RWPE1 (cell line): Measurements from ENCODE around the gene PRKN.

ENCODE experiments used
- CTCF ChIA-PET: fragments of 350-600 bp; sonication (Branson Sonifier 250); formaldehyde crosslinking; extraction: SDS; loops from one replicate; lab custom pipeline; 2021; lab: Yijun Ruan, JAX
- POLR2A ChIA-PET: fragments of 400-600 bp; formaldehyde crosslinking; extraction: SDS; loops from one replicate; lab custom pipeline; 2020; ENCODE audit warnings: antibody characterized with exemption; ENCODE audit not compliant: low non-redundant PET; lab: Yijun Ruan, JAX
- DNase-seq: peaks from one replicate; pipeline ENCODE4 v3.0.0; 2012; ENCODE audit warnings: low spot score
- H3K27ac ChIP-seq: fragments of 450-650 bp; 2 replicates; pipeline ENCODE4 v1.5.1; 2017
- TF ChIP-seq, protein P1 (sequence below): fragments of 450-650 bp; conservative IDR thresholded peaks from 2 replicates; pipeline ENCODE4 v1.5.1; 2017; ENCODE audit warnings: low read depth, mild to moderate bottlenecking

PRKN gene

GRCh38 chr6:162262466-162263196, 464.9 kb downstream of the PRKN start:
- TF ChIP-seq, protein P1, sequence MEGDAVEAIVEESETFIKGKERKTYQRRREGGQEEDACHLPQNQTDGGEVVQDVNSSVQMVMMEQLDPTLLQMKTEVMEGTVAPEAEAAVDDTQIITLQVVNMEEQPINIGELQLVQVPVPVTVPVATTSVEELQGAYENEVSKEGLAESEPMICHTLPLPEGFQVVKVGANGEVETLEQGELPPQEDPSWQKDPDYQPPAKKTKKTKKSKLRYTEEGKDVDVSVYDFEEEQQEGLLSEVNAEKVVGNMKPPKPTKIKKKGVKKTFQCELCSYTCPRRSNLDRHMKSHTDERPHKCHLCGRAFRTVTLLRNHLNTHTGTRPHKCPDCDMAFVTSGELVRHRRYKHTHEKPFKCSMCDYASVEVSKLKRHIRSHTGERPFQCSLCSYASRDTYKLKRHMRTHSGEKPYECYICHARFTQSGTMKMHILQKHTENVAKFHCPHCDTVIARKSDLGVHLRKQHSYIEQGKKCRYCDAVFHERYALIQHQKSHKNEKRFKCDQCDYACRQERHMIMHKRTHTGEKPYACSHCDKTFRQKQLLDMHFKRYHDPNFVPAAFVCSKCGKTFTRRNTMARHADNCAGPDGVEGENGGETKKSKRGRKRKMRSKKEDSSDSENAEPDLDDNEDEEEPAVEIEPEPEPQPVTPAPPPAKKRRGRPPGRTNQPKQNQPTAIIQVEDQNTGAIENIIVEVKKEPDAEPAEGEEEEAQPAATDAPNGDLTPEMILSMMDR: no peak
- CTCF ChIA-PET: no interaction called here
- H3K27ac ChIP-seq: no peak overlapping the region
- POLR2A ChIA-PET: no interaction called here
- DNase-seq: no peak

DNA sequence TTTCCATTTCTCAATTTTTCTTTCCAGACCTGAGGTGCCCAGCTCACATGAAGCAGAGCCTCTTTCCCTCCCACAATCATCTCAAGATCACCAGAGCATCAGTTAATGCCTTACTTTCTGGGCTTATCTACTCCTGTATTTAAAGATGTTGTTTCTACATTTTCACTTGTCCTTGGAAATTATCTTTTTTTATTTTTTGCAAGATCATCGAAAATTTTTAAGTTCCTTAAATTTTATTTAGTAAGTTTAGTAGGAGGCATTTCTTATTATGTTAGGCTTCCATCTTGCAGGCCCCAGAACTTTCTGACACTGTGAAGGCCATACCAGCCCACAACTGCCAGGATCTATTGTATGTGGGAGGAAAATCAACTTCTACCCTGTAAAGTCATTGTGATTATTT, 466.0 kb downstream of the PRKN start:
- no peak overlapping the region for H3K27ac ChIP-seq
- POLR2A ChIA-PET: no interaction called here
- DNase-seq: no peak
- TF ChIP-seq, protein P1: no peak
- CTCF ChIA-PET: no interaction called here

DNA sequence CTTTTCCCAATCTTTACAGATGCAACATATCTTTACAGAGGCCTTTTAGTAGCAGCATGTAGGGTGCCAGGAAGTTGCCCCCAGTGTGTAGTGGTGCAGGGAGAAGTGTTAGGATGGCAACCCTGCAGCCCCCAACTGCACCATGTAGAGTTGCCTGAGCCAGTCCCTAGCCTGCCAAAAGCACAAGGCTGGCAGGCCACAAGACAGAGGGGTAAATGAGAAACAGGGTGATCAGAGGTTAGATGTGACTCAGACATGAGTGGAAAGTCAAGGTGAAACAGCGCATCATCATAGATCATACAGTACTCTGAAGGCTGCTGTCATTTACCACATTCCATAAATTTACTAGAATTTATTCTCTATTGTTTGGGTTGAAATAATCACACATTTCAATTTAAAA, 467.5 kb downstream of the PRKN start:
- ChIA-PET POLR2A (no interaction called here), CTCF (no interaction called here)
- DNase-seq: no peak
- H3K27ac ChIP-seq: no peak overlapping the region
- TF ChIP-seq, protein P1: no peak

DNA sequence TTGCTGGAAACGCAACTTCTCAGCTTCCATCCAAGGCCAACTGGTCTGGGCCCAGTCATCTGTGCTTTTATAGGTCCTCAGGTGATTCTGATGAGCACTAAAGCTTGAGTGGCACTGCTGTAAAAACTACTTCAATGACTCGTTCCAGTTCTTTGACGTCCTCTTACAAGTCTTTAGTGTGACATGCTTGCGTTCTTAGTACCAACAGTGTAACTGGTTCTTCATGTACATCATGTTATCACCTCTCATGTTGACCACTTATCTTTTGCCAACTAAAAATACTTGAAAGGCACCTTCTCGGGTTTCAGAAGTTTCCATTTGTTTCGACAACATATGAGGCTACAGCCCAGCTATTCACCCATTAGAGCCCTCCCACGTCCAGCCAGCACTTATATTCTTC, 468.9 kb downstream of the PRKN start:
- POLR2A ChIA-PET: no interaction called here
- no peak overlapping the region for H3K27ac ChIP-seq
- CTCF ChIA-PET: no interaction called here
- no peak for DNase-seq
- TF ChIP-seq, protein P1: no peak

DNA sequence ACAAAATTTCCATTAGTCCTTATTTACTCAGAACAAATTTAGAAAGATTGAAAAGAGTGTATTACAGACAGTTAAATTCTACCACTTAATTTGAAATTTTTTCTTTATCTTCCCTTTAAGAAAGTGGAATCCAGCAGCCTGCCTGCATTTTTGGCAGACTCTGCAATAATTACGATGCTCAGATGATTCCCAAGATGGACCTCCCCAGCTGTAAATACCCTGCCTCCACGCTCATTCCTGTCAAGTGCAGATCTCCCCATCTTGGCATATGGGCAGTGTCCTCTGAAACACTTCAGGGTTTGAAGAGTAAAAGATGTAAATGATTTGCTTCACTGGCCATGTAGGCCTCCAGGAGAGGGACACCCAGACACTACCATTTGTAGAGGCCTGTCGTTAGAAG, 471.2 kb downstream of the PRKN start:
- ChIA-PET CTCF (interaction anchor here (0.6 kb wide), 1 partner anchor 92 kb away, joined by 3 read pairs; no protein-coding TSS in a partner anchor), POLR2A (no interaction called here)
- DNase-seq: no peak
- TF ChIP-seq, protein P1: no peak
- H3K27ac ChIP-seq: no peak overlapping the region

DNA sequence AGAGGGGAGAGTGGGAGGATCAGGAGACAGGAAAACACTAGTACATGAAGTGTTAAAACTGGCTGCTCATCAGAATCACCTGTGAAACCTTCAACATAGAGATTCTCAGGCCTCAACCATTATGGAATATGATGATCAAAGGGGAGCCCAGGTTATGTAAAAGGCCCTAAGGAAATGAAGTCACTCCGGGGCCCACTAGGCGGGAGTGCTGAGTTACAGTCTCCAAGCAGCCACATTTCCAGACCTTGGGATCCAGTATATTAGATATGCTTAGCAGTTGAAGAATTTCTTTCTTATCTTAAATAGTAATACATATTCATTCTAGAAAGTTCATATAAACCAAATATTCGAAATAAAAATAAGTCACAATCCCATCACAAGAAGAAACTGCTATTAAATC, 476.3 kb downstream of the PRKN start:
- POLR2A ChIA-PET: no interaction called here
- no peak overlapping the region for H3K27ac ChIP-seq
- TF ChIP-seq, protein P1: no peak
- CTCF ChIA-PET: no interaction called here
- DNase-seq: no peak
